Loucy (cell line): Measurements from ENCODE around the gene ATRAID.

Experiments used
- H2AFZ ChIP-seq: fragments of 200-600 bp; sonication (generic); 2 replicates; pipeline ENCODE4 v1.6.0; 2016; ENCODE audit warnings: antibody characterized with exemption, mild to moderate bottlenecking, low read length, moderate library complexity
- H3F3A ChIP-seq: fragments of 200-600 bp; 2 replicates; pipeline ENCODE4 v1.6.0; 2016; ENCODE audit warnings: antibody characterized with exemption, low read depth, mild to moderate bottlenecking
- H3K27me3 ChIP-seq: fragments of 200-600 bp; sonication (generic); 2 replicates; pipeline ENCODE4 v1.6.1; 2014; ENCODE audit warnings: low read length, mild to moderate bottlenecking; ENCODE audit not compliant: insufficient read depth, poor library complexity, severe bottlenecking
- H3K36me3 ChIP-seq: fragments of 200-600 bp; sonication (generic); 2 replicates; pipeline ENCODE4 v1.6.1; 2016; ENCODE audit warnings: low read length; ENCODE audit not compliant: insufficient read depth
- H3K4me1 ChIP-seq: fragments of 200-600 bp; sonication (generic); 2 replicates; pipeline ENCODE4 v1.5.1; 2014; ENCODE audit warnings: low read length, mild to moderate bottlenecking; ENCODE audit not compliant: insufficient read depth, poor library complexity, severe bottlenecking
- H3K4me2 ChIP-seq: fragments of 200-600 bp; sonication (generic); 2 replicates; pipeline ENCODE4 v1.6.0; 2014; ENCODE audit warnings: antibody characterized with exemption, low read length, low read depth, mild to moderate bottlenecking; ENCODE audit not compliant: poor library complexity, severe bottlenecking
- H3K4me3 ChIP-seq: fragments of 200-600 bp; sonication (generic); 2 replicates; pipeline ENCODE4 v1.5.1; 2014; ENCODE audit warnings: low read length, mild to moderate bottlenecking, mixed read lengths; ENCODE audit not compliant: poor library complexity, severe bottlenecking
- H3K79me2 ChIP-seq: fragments of 200-600 bp; sonication (generic); 2 replicates; pipeline ENCODE4 v1.6.1; 2014; ENCODE audit warnings: low read length; ENCODE audit not compliant: insufficient read depth
- H3K9ac ChIP-seq: fragments of 200-600 bp; sonication (generic); 2 replicates; pipeline ENCODE4 v1.6.0; 2014; ENCODE audit warnings: mild to moderate bottlenecking, low read depth, low read length, moderate library complexity; ENCODE audit not compliant: poor library complexity, severe bottlenecking
- H3K9me2 ChIP-seq: fragments of 200-600 bp; sonication (generic); replicated peaks from 2 replicates; pipeline ENCODE4 v1.6.1; 2016; ENCODE audit warnings: low read depth, low read length, mixed read lengths
- H3K9me3 ChIP-seq: fragments of 200-600 bp; sonication (generic); 2 replicates; pipeline ENCODE4 v1.6.1; 2014; ENCODE audit warnings: mild to moderate bottlenecking, antibody characterized with exemption, low read length, low read depth; ENCODE audit not compliant: insufficient read depth
- H4K20me1 ChIP-seq: fragments of 200-600 bp; sonication (generic); 2 replicates; pipeline ENCODE4 v1.6.0; 2014; ENCODE audit warnings: antibody characterized with exemption, low read length, mild to moderate bottlenecking; ENCODE audit not compliant: insufficient read depth, poor library complexity, severe bottlenecking
- EZH2phosphoT487 ChIP-seq: fragments of 200-600 bp; IDR thresholded peaks from 2 replicates; pipeline ENCODE4 v1.6.1; 2018; ENCODE audit warnings: antibody characterized with exemption, mild to moderate bottlenecking, moderate library complexity, borderline replicate concordance
- TF ChIP-seq, protein P1 (sequence below): fragments of 200-600 bp; sonication (generic); conservative IDR thresholded peaks from 2 replicates; pipeline ENCODE4 v1.5.1; 2014; ENCODE audit warnings: mild to moderate bottlenecking, antibody characterized with exemption, low read length

ATRAID gene

DNA sequence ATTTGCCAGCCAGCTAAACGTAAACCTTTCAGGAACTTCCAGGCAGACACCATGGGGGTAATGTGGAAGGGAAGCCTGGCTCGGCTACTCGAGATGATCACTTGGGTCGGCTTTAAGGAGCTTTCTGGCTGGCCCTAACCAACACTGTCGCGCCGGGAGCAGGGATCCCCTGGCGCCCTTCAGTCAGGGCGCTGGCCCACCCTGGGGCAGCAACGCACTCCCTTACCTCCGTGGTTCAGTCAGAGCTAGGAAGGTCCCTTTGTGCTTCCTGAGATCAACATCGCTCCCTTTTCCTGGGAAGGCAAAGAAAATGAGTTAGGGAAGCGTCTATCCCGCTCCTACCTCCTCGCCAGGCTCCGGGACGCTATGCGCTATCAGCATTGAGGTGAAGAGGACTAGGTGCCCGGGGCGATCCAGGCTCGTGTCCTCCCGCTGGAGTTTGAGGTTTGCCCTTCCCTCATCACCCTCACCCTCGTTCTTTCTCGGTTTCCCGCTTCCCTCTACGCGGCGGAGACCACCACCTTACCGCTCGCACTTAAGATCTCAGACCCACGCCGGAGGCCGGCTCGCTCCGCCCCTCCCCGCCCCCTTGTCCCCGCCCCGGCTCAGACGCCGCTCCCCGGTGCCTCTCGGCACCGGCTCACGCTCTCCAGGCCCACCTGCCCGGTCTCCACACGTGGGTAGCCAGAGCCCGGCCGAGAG, 449 bp upstream of the ATRAID start:
- no peaks in the 10 kb centered on the region for H4K20me1 ChIP-seq
- peaks cover 27% of the 10 kb centered on the region for H3K4me1 ChIP-seq
- peak overlapping the region; percentile 95 for H3K9ac ChIP-seq
- H3K27me3 ChIP-seq, result no peaks in the 10 kb centered on the region
- H3F3A ChIP-seq, result no peaks in the 10 kb centered on the region
- peak overlapping the region; percentile 90 for H2AFZ ChIP-seq
- peak overlapping the region; percentile 85 for H3K4me2 ChIP-seq
- H3K79me2 ChIP-seq, result peaks cover 48% of the 10 kb centered on the region
- TF ChIP-seq, protein P1, sequence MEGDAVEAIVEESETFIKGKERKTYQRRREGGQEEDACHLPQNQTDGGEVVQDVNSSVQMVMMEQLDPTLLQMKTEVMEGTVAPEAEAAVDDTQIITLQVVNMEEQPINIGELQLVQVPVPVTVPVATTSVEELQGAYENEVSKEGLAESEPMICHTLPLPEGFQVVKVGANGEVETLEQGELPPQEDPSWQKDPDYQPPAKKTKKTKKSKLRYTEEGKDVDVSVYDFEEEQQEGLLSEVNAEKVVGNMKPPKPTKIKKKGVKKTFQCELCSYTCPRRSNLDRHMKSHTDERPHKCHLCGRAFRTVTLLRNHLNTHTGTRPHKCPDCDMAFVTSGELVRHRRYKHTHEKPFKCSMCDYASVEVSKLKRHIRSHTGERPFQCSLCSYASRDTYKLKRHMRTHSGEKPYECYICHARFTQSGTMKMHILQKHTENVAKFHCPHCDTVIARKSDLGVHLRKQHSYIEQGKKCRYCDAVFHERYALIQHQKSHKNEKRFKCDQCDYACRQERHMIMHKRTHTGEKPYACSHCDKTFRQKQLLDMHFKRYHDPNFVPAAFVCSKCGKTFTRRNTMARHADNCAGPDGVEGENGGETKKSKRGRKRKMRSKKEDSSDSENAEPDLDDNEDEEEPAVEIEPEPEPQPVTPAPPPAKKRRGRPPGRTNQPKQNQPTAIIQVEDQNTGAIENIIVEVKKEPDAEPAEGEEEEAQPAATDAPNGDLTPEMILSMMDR, result no peak
- TF ChIP-seq EZH2phosphoT487, result no peak
- H3K36me3 ChIP-seq, result peaks cover 5% of the 10 kb centered on the region; the same call in 1 of the 2 replicates
- H3K4me3 ChIP-seq, result peak overlapping the region; percentile 88
- H3K9me3 ChIP-seq, result no peaks in the 10 kb centered on the region
- no peaks in the 10 kb centered on the region for H3K9me2 ChIP-seq

DNA sequence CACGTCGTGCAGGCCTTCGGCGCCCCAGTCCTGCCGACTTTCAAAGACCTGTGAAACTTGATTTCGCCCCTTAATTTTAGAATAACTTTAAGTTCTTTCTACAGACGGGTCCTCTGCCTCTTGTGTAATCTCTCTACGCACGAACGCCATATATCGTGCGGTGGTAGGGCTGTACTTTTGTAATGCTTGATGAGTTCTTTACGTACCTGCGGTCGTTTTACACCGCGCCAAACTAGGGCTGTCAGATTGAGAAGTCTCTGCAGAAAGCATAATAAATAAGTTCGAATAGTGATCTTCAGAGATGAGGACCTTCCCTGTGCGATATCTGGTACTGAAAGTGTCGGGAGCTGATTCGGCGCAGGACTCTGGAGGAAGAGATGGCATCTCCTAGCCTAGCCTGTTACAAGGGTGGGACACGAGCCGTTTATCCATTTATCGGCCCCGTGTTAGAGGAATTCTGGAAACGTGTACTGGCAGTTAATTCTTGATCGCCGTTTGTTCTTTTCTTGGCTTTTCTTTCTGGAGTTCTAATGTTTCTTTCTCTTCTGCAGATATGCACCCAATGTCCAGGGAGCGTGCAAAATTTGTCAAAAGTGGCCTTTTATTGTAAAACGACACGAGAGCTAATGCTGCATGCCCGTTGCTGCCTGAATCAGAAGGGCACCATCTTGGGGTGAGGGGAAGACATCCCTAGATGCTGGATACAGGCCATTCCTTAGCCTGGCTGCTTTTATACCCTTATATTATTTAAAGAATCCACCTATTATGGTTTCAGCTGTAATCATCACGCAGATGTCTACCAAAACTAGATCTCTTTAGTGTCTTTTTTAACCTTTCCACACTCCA, 1.0 kb downstream of the ATRAID start:
- peaks cover 35% of the 10 kb centered on the region for H3K4me1 ChIP-seq
- H3K9ac ChIP-seq, result peak overlapping the region; percentile 95
- no peak for TF ChIP-seq EZH2phosphoT487
- TF ChIP-seq, protein P1, result no peak
- H3K4me2 ChIP-seq, result peak overlapping the region; percentile 90
- no peaks in the 10 kb centered on the region for H3F3A ChIP-seq
- H4K20me1 ChIP-seq, result no peaks in the 10 kb centered on the region
- H2AFZ ChIP-seq, result peak overlapping the region; percentile 90
- peak overlapping the region; percentile 88 for H3K4me3 ChIP-seq
- no peaks in the 10 kb centered on the region for H3K9me2 ChIP-seq
- peaks cover 50% of the 10 kb centered on the region for H3K79me2 ChIP-seq
- no peaks in the 10 kb centered on the region for H3K9me3 ChIP-seq
- H3K36me3 ChIP-seq, result no peaks in the 10 kb centered on the region
- no peaks in the 10 kb centered on the region for H3K27me3 ChIP-seq

DNA sequence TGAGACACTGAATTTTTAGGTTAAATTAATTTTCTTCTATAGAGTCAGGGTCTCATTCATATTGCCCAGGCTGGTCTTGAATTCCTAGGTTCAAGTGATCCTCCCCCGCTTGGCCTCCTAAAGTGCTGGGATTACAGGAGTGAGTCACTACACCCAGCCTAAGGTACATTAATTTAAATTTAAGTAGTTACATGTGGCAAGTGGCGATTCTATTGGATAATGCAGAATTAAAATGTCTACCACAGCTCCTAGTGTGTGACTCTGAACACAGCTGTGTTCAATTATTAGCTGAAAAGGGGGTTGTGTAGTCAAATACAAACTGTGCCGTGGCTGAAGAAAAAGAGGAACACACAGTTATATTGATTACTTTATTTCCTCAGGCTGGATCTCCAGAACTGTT, 3.1 kb downstream of the ATRAID start:
- Histone ChIP-seq H3K36me3 (no peaks in the 10 kb centered on the region), H3K9me3 (no peaks in the 10 kb centered on the region), H3K4me3 (no peak overlapping the region), H3K4me2 (no peak overlapping the region), H3F3A (no peaks in the 10 kb centered on the region), H2AFZ (no peak overlapping the region), H3K9me2 (no peaks in the 10 kb centered on the region), H3K27me3 (no peaks in the 10 kb centered on the region), H3K9ac (no peak overlapping the region), H4K20me1 (no peaks in the 10 kb centered on the region), H3K79me2 (peaks cover 57% of the 10 kb centered on the region), H3K4me1 (peaks cover 42% of the 10 kb centered on the region)
- TF ChIP-seq, protein P1, result no peak
- no peak for TF ChIP-seq EZH2phosphoT487
